ENCODE data around the gene KIAA1328.
"Not testable (repeated sequence)": the region's sequence is repeated elsewhere in the genome, so short reads cannot be mapped to it uniquely, and the experiment has no call there.

Gene KIAA1328

GRCh38 chr18:37161491-37161890 lies 332.6 kb downstream of the KIAA1328 start:
- DNase-seq, result no peak

- DNase-seq, result no peak
Measured at GRCh38 chr18:37162551-37162950, 333.6 kb downstream of the KIAA1328 start.

- DNase-seq, result no peak
Measured at GRCh38 chr18:37163119-37163518, 334.2 kb downstream of the KIAA1328 start.

- no peak for DNase-seq
Measured at GRCh38 chr18:37166491-37166890, 337.6 kb downstream of the KIAA1328 start.

GRCh38 chr18:37166966-37167365 lies 338.0 kb downstream of the KIAA1328 start:
- not testable (repeated sequence) for DNase-seq

GRCh38 chr18:37170984-37171383 lies 342.1 kb downstream of the KIAA1328 start:
- DNase-seq, result no peak

- no peak for DNase-seq
Measured at GRCh38 chr18:37173384-37173783, 344.5 kb downstream of the KIAA1328 start.

GRCh38 chr18:37175727-37176620 lies 347.0 kb downstream of the KIAA1328 start:
- DNase-seq, result no peak

GRCh38 chr18:37176621-37176934 lies 347.7 kb downstream of the KIAA1328 start:
- no peak for DNase-seq

GRCh38 chr18:37179384-37179783 lies 350.5 kb downstream of the KIAA1328 start:
- no peak for DNase-seq

- DNase-seq, result no peak
Measured at GRCh38 chr18:37180086-37180485, 351.2 kb downstream of the KIAA1328 start.

GRCh38 chr18:37182340-37183135 lies 353.6 kb downstream of the KIAA1328 start:
- DNase-seq, result no peak

GRCh38 chr18:37184209-37184868 lies 355.4 kb downstream of the KIAA1328 start:
- no peak for DNase-seq

- DNase-seq, result no peak
Measured at GRCh38 chr18:37188016-37188791, 359.3 kb downstream of the KIAA1328 start.

GRCh38 chr18:37199741-37200140 lies 370.8 kb downstream of the KIAA1328 start:
- DNase-seq, result no peak

- no peak for DNase-seq
Measured at GRCh38 chr18:37207343-37207742, 378.4 kb downstream of the KIAA1328 start.

- DNase-seq, result no peak
Measured at GRCh38 chr18:37210781-37211180, 381.9 kb downstream of the KIAA1328 start.

- DNase-seq, result no peak
Measured at GRCh38 chr18:37218022-37218590, 389.2 kb downstream of the KIAA1328 start.

- no peak for DNase-seq
Measured at GRCh38 chr18:37219257-37219656, 390.3 kb downstream of the KIAA1328 start.

- DNase-seq, result no peak
Measured at GRCh38 chr18:37222354-37222998, 393.5 kb downstream of the KIAA1328 start.

- no peak for DNase-seq
Measured at GRCh38 chr18:37222999-37223378, 394.1 kb downstream of the KIAA1328 start.

- no peak for DNase-seq
Measured at GRCh38 chr18:37225279-37225678, 396.4 kb downstream of the KIAA1328 start.

All from stimulated activated CD4-positive, alpha-beta T cell treated with anti-CD3 and anti-CD28 coated beads, Interleukin-4, amount 100 ng/mL, for 1 hour (primary cell).